Effector CD8-positive, alpha-beta T cell (primary cell): Measurements from ENCODE around the gene SSBP2.
"Not testable (repeated sequence)": the region's sequence is repeated elsewhere in the genome, so short reads cannot be mapped to it uniquely, and the experiment has no call there.

Experiments used
- DNase-seq: peaks from one replicate; lab custom pipeline; 2025; lab: John Stamatoyannopoulos, UW

The SSBP2 gene

DNA sequence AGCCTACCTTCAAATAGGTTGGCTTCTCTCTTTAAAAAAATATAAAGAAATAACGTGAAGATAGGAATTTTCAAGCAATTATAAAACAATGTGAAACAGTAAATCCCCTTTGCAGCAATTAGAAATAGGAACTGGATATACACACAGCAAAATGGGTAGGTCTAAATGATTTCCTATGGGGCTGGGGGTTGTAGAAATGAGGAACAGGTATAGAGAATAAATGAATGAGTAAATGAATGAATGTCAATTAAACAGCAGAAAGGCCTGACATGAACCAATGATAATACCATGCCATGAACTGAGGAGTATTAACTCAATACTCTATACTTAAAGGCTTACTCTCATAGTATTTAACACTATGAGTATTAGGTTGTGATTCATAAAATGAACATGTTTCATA, 21.6 kb downstream of the SSBP2 start:
- no peak for DNase-seq

DNA sequence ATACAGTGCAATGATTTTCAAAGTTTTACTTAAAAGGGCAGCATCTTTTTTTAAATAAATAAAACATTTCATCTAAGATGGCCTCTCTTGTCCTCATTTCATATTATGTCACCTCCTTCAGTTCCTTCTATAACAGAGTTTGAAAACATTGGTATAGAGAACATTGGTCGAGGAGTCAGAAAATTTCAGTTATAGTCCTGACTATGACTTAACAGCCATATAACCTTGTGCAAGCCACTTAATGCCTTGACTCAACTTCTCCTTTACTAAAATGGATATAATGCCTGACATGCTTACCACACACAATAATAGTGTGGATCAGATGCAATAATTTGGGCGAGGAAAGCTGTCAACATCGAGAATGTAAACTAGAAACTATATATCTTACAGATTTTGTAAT, 22.6 kb downstream of the SSBP2 start:
- DNase-seq: no peak

DNA sequence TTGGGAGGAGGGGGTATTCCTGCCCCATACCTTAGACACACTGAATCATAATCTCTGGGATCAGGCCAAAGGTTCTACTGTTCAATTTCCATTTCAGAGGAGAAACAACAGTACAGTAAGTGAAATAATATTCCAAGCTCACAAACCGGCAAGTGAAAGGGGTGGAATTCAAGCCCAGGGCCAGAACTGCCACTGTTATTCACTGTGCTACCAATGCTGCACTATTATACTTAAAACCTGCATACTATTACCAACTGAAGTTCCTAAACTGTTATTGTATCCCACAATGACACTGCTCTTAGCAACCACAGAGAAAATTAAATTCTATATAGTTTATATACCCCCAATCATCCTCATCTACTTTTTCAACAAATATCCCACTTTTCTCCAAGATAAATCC, 24.6 kb downstream of the SSBP2 start:
- DNase-seq: no peak

DNA sequence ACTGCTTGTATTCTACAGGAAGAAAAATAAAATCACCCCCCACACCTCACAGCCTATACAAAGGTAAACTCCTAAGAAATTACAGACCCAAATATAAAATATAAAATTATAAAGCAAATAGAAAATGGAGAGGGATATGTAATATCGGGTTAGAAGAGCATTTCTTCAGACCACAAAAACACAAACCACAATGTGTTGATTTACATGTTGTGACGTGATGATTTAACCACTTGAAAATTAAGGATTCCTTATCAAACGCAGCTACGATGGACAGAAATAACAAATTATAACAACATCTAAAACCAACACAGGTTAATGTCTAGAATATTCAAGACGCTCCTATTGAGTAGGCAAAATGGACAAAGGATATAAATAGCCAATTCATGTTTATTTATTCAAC, 26.3 kb downstream of the SSBP2 start:
- no peak for DNase-seq

DNA sequence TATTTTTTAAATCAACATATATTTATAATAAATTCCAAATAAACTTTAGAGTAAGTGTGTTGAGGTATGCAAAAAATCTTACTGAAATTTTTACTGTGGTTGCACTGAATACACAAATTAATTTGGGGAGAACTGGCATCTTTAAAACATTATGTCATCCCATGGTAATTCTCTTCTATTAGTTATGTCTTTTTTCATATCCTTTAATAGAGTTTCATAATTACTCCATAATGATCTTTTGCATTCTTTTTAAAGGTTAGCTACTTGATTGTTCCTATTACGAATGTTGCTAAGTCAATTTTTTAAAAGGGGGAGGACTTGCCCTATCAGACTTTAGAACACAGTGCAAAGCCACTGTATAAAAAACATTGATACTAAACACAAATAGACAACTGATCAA, 26.8 kb downstream of the SSBP2 start:
- DNase-seq: no peak

DNA sequence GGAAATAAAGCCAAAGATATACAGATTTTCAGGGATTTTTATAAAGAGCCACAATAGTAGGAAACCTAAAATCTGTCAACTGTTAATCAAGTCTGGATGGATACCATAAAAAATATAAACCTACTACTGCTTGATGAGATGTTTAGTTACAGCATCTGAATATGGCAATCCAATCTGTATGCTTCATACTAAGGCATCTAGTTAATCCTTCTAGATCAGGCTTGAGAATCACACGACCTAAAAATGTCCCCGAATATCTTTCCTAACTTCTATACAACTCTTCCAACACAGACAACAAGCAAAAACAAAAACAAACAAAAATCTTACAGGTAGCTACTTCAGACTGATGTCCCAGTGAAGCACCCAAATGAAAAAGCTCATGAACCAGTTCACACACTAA, 29.8 kb downstream of the SSBP2 start:
- no peak for DNase-seq

DNA sequence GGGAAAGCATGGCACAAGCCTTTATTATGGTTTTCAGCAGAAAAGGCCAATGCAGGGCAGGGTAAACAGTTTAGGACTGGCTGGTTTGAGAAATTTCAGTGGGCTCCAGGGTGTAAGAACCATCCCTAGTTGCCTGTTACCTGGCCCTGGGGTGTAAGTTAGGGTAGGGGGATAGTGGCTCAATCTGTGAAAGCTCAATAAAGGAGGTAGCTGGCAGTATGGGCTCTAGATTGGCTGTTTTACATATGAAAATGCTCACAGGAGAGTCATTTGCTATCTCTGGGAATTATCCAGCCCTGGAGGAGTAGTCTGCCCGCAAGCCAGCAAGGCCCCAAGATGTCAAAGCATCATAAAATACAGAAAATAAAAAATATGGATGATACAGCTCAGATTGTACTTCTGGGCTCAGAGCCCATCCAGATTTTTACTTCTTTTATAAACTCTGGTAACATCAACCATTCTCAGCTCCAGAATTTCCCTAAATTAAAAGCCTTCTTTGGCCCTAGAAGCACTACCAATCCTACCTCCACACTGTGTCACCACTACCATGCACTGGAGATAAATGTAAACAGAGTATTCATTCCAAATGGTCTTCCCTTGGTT, 31.1 kb downstream of the SSBP2 start:
- DNase-seq: no peak

DNA sequence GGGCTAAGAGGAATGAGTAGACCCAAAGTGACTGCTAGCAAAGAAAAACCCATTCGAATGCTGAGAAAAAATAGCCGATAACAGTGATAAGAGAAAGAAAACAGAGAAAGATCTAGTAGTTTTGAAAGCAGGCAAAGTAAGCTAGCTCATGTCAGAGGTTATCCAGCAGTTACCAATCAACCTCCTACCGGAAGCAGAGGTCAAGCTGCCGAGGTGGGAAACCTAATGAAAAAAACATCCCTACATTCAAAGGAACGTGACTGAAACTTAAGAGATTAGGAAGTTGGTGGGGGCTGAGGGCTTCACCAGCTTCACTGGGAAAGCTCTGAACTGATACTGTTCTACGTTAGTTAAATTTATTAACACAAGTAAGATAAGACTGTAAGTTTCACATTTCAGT, 32.6 kb downstream of the SSBP2 start:
- DNase-seq: no peak

DNA sequence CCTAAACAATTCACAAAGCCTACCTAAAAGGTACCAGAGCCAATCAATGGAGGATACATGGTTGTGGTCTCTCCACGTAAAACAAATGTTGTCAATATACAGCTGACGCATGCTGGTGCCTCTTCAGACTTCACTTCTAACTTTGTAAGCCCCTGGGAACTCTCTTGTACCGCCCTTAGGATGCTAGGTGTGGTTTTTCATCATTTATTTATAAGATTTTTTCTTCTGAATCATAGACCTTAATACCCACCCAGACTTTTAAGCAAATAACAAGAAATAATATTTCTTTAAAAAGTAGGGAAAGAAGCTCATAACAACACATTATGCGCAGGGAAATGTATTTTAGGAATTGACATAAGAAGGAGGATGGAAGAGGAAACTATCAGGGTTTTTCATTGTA, 33.0 kb downstream of the SSBP2 start:
- no peak for DNase-seq

DNA sequence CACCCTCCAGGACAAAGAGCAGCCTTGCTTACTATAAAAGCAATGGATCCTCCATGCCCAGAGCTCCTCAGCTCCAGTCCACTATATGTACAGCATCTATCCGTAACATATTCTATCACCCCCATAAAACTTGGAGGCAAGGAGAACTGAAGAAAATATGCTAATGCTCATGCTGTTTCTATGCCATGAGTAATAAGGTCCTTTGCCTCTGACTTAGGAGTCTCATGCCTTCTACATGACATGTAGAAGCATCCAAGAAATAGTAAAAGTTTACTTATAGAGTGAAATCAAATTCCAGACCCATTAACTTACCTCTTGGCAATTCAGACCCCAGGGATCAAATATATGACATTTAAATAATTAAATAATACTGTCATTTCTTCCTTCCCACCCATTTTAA, 33.7 kb downstream of the SSBP2 start:
- no peak for DNase-seq

DNA sequence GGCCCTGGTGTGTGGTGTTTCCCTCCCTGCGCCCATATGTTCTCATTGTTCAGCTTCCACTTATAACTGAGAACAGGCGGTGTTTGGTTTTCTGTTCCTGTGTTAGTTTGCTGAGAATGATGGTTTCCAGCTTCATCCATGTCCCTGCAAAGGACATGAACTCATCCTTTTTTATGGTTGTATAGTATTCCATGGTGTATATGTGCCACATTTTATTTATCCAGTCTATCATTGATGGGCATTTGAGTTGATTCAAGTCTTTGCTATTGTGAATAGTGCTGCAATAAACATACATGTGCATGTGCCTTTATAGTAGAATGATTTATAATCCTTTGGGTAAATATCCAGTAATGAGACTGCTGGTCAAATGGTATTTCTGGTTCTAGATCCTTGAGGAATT, 36.8 kb downstream of the SSBP2 start:
- DNase-seq: not testable (repeated sequence)

DNA sequence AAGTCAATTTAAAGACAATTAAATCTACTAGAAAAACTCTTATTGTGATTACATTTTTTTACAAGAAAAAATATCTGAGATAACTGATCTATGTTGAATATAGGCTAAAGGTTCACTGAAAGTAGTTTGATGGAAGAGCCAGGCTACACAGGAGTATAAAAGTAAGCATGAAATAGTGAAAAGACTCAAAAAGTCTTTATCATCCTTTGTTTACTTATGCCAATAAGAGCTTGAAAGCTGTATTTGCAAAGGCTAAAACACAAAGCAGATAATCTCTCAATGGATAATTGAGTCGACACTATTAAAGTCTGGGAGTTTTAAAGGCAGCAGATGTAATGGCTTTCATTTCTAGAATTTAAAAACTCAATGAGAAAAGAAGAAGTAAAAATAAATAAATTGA, 42.0 kb downstream of the SSBP2 start:
- no peak for DNase-seq

DNA sequence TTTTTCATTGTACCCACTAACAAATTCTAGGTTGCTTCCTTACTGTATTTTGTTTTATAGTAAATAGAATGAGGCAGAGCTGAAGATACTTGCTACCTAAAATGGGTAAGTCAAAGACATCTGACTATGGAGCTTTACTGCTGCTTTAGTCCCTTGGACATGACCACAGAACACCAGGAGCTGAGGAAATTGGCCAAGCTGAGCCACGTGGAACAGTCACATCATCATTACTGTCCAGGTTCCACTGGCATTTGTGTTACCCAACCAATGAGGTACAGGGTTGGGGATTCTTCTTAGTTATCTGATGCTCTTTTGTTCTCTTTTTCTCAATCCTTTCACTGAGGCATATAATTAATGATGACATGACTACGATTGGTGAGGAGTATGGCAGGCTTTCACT, 47.1 kb downstream of the SSBP2 start:
- DNase-seq: no peak

DNA sequence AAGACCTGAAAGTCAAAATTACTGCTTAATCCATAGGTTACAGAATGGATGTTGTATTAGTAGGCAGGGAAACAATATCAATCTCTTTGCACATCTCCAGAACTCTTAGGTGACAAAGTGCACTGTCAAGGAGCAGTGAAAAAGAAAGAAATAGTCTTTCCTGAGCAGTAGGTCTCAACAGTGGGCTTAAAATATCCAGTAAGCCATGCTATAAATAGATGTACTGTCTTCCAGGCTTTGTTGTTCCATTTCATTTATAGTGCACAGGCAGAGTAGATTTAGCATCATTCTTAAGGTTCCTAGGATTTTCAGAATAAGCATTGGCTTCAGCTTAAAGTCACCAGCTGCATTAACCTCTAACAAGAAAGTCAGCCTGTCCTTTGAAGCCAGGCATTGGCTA, 50.7 kb downstream of the SSBP2 start:
- no peak for DNase-seq

DNA sequence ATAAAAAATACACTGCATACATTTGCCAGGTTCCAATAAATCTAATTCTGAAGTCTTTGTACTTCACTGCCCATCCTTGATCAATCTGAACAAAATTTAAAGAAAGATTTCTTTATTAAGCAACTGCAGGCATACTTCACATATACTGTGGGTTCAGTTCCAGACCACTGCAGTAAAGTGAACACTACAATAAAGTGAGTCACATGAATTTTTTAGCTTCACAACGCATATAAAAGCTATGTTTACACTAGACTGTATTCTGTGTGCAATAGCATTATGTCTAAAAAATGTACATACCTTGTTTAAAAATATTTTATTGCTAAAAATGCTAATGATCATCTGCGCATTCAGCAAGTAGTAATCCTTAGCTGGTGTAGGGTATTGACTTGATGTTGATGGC, 52.1 kb downstream of the SSBP2 start:
- no peak for DNase-seq

DNA sequence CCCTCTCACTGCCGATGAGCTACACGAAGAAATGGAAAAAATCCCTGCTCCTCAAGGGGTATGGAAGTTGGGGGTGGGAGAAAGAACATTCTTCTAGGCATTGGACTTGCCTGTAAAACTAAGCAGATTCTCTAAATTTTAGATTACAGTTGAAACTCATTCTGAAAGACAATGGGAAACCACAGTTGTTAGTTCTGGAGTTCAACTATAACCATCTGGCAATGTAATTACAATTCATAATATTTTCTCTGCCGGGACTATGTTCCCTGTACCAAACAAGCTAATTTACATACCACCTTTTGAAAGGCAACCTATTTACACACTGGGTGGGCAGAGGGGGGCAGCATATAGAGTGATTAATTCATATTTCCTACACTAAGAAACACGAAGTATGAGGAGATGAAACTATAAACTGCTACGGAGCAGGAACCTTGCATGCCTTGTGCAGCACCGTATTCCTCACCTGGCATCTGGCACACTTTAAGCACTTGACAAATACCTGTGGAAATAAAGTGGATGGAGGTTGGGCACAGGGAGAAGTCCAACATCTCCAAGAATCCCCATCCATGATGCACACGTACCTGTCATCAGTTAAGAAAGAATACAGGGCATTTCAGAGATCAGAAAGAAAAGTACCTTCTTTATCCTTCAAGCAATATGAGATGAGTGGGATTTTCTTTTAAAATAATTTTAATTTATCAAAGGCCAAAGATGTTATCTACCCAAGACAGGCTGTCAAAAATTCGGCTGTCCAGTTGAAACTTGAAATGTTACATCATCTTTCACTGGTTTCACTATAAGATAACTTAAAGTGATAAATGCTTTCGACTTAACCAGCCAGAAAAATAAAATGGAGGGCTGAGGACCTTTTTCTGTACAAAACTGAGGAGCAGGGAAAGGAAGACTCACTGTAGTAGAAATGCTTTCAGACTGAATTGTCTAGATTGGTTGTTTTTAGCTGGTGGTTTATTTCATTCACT, 54.2 kb downstream of the SSBP2 start:
- DNase-seq: no peak

DNA sequence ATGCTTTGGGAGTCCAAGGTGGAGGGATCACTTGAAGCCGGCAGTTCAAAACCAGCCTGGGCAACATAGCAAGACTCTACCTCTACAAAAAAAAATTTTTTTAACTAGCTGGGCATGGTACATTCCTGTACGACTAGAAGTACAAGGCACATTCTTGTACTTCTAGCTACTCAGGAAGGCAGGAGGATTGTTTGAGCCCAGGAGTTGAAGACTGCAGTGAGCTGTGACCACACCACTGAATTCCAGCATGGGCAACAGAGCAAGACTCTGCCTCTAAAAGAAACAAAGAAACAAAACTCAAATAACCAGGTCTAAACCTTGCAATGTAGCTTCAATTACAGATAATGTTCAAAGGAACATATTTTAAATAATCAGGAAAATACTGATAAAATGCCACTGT, 56.2 kb downstream of the SSBP2 start:
- DNase-seq: no peak

DNA sequence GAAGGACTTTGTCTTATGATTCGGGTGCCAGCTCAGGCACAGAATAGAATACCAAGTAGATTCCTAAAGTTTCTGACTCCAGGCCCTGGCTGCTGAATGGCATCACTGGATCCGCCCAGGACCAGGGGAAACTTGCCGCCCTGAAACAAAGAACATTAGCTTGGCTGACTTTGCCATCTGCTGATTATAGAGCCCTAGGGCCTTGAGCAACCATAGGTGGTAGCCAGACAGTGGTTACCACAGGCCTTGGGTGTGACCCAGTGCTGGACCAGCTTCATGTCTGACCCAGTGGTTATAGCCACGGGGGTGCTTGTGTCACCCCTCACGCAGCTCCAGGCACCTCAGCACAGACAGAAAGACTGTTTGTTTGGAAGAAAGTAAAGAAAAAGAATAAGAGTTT, 62.7 kb downstream of the SSBP2 start:
- no peak for DNase-seq

DNA sequence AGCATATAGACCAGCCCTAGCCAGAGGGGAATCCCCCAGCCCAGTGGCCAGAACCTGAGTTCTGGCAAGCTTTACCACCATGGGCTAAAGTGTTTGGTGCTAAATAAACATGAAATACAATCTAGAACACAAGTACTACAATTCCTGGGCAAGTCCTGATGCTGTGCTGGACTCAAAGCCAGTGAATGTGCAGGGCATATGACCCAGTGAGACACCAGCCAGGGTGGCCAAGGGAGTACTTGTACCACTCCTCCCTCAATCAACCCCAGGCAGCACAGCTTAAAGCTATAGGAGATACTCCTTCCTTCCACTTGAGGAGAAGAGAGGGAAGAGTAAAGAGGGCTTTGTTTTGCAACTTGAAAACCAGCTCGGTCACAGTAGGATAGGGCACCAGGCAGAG, 63.6 kb downstream of the SSBP2 start:
- DNase-seq: no peak

DNA sequence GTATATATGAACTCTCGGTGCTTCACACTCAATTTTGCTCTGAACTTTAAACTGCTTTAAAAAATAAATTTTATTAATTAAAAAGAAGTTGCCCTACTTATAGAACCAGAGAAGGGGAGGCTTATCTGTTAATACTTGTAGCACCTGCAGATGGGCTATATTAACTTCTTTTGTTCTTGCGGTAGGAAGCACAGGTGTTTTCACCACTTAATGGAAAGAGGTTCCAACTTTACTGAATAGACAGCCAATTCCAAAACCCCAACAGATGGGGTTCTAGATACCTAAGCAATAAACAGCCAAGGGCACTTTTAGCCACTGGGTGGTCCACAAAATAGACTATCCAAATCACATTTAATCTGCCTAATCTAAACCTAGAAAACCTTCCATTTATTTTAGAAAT, 65.4 kb downstream of the SSBP2 start:
- DNase-seq: no peak

DNA sequence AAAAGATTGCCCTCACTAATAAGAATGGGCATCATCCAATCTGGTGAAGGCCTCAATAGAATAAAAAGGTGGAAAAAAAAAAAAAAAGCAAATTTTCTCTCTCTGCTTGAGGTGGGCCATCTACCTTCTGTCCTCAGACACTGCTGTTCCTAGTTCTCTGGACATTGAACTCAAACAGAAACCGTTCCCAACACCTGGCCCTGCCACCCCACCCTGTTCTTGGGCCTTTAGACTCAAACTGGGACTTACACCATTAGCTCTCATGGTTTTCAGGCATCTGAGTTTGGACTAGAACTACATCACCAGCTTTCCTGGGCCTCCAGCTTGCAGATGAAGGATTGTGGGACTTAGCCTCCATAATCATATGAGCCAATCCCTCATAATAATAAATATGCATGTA, 71.0 kb downstream of the SSBP2 start:
- DNase-seq: no peak

DNA sequence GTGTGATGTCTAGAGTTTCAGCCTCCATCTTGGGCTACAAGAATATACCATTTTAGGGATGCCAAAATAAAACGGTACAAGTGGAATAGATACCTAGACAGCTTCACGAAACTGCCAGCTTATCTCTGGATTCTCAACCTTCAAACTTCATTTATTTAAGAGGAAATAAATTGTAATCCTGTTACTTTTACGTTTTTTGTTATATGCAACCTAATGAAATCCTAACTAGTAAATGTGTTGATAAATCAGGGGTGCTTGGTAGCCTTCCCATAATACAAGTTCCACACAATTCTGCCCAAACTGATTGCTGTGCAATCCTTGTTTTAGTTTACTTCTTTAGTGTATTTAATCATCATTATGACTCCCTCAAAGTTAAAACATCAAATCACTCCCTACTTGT, 75.5 kb downstream of the SSBP2 start:
- no peak for DNase-seq

DNA sequence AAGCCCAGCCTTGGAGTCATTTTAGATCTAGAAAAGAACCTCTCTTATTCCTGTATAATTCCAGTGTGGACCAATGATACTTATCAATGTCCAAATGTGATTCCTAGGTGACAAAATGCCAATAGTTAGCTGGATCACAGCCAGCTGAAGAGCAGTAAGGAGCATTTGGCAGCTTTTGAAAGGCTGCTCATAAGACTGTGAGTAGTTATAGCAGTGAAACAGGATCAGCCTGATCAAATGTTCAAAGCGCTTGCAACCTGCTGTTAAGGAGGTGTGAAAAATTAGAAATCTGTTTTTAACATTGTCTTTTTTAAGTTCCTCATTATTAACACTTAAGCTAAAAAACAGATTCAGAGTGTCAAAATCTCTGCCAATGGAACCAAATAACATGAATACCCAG, 85.1 kb downstream of the SSBP2 start:
- DNase-seq: no peak

DNA sequence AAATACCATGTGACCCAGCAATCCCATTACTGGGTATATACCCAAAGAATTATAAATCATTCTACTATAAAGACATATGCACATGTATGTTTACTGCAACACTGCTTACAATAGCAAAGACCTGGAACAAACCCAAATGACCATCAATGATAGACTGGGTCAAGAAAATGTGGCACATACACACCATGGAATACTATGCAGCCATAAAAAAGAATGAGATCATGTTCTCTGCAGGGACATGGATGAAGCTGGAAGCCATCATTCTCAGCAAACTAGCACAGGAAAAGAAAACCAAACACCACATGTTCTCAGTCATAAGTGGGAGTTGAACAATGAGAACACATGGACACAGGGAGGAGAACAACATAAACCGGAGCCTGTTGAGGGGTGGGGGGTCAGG, 90.3 kb downstream of the SSBP2 start:
- not testable (repeated sequence) for DNase-seq
